Calu3 (cell line): ENCODE results near the gene TUT1. TPM values are rescaled to one million over a fixed set of nuclear protein-coding genes. Genes with fewer than 3 reads are reported as not detected.

Source experiments
- BruUV-seq: library from RNA; stranded (reverse); fragments of 400-500 nt; replicated peaks from 2 replicates; lab custom pipeline; 2021; lab: Mats Ljungman, UMichigan
- CTCF ChIA-PET: fragments of 300-600 bp; sonication (Branson Sonifier 250); formaldehyde crosslinking; loops from one replicate; lab custom pipeline; 2022; ENCODE audit warnings: antibody characterized with exemption; lab: Charles Lee
- DNase-seq: peaks from one replicate; pipeline ENCODE4 v3.0.0; 2022
- H3K27ac Mint-ChIP-seq: one replicate; pipeline ENCODE4 v1.8.0; 2022; ENCODE audit warnings: mixed read lengths; ENCODE audit not compliant: unreplicated experiment
- H3K27me3 Mint-ChIP-seq: one replicate; pipeline ENCODE4 v1.8.0; 2022; ENCODE audit warnings: mixed read lengths; ENCODE audit not compliant: unreplicated experiment
- H3K36me3 Mint-ChIP-seq: one replicate; pipeline ENCODE4 v1.8.0; 2022; ENCODE audit warnings: mild to moderate bottlenecking, moderate library complexity, mixed read lengths; ENCODE audit not compliant: insufficient read depth, unreplicated experiment
- H3K4me1 Mint-ChIP-seq: one replicate; pipeline ENCODE4 v1.8.0; 2022; ENCODE audit warnings: mild to moderate bottlenecking, low read depth, mixed read lengths; ENCODE audit not compliant: unreplicated experiment
- H3K4me3 Mint-ChIP-seq: one replicate; pipeline ENCODE4 v1.8.0; 2022; ENCODE audit warnings: mild to moderate bottlenecking, low read depth, moderate library complexity, mixed read lengths; ENCODE audit not compliant: unreplicated experiment
- H3K9me3 Mint-ChIP-seq: one replicate; pipeline ENCODE4 v1.8.0; 2022; ENCODE audit warnings: low read depth, mixed read lengths; ENCODE audit not compliant: unreplicated experiment
- CTCF ChIP-seq: fragments of 200-600 bp; IDR thresholded peaks from one replicate; pipeline ENCODE4 v1.8.0; 2022; ENCODE audit warnings: antibody characterized with exemption; ENCODE audit not compliant: unreplicated experiment
- intact Hi-C: fragments of 100-400 bp; cut with micrococcal nuclease; formaldehyde crosslinking; loops from one replicate; pipeline ENCODE4 v1.10.0; 2022; ENCODE audit not compliant: unreplicated experiment
- total RNA-seq: library from RNA; stranded (reverse); gene quantifications from 2 replicates; pipeline ENCODE4 v1.2.3, GENCODE V29; 2022

TUT1 gene
- total RNA-seq, 1 experiment from 2014 or later: 21.9 TPM

GRCh38 chr11:62578541-62578940, 12.8 kb downstream of the TUT1 start:
- CTCF ChIA-PET: no interaction called here
- Mint-ChIP-seq H3K27ac (no peak overlapping the region), H3K36me3 (peaks cover 46% of the 10 kb centered on the region), H3K4me3 (no peak overlapping the region), H3K27me3 (no peaks in the 10 kb centered on the region), H3K4me1 (peaks cover 22% of the 10 kb centered on the region), H3K9me3 (no peaks in the 10 kb centered on the region)
- DNase-seq: no peak
- intact Hi-C loops: no loop called here
- no TSS peak for BruUV-seq
- TF ChIP-seq CTCF: no peak

GRCh38 chr11:62577046-62577714, 14.1 kb downstream of the TUT1 start:
- Mint-ChIP-seq H3K27ac (no peak overlapping the region), H3K36me3 (peaks cover 60% of the 10 kb centered on the region)
- BruUV-seq: no TSS peak

GRCh38 chr11:62575837-62576236, 15.5 kb downstream of the TUT1 start:
- no peak for TF ChIP-seq CTCF
- Mint-ChIP-seq H3K4me1 (peaks cover 49% of the 10 kb centered on the region), H3K27ac (peak overlapping the region; percentile 99), H3K9me3 (no peaks in the 10 kb centered on the region), H3K36me3 (peaks cover 69% of the 10 kb centered on the region), H3K4me3 (peak overlapping the region; percentile 96), H3K27me3 (no peaks in the 10 kb centered on the region)
- no peak for DNase-seq
- intact Hi-C loops: no loop called here
- CTCF ChIA-PET: no interaction called here
- BruUV-seq: no TSS peak

More at GRCh38 chr11:62577046-62577714, 14.1 kb downstream of the TUT1 start:
- H3K27me3 Mint-ChIP-seq: no peaks in the 10 kb centered on the region
- H3K4me1 Mint-ChIP-seq: peaks cover 36% of the 10 kb centered on the region
- H3K4me3 Mint-ChIP-seq: no peak overlapping the region
- CTCF ChIA-PET: no interaction called here
- no peak for TF ChIP-seq CTCF
- H3K9me3 Mint-ChIP-seq: no peaks in the 10 kb centered on the region
- intact Hi-C loops: no loop called here
- no peak for DNase-seq

- intact Hi-C loops: no loop called here
- H3K4me3 Mint-ChIP-seq: peak overlapping the region; percentile 96
- no peaks in the 10 kb centered on the region for H3K27me3 Mint-ChIP-seq
- BruUV-seq: no TSS peak
- CTCF ChIA-PET: interaction anchor here (1.3 kb wide), 1 partner anchor 30 kb away, joined by 3 read pairs; no protein-coding TSS in a partner anchor
- no peak for TF ChIP-seq CTCF
- no peaks in the 10 kb centered on the region for H3K9me3 Mint-ChIP-seq
- DNase-seq: no peak
- peak overlapping the region; percentile 99 for H3K27ac Mint-ChIP-seq
- H3K36me3 Mint-ChIP-seq: peaks cover 71% of the 10 kb centered on the region
- H3K4me1 Mint-ChIP-seq: peaks cover 51% of the 10 kb centered on the region
These were observed 16.2 kb downstream of the TUT1 start for GRCh38 chr11:62575156-62575555.
